NCI-H2081 (cell line): ENCODE results near the gene FOS.

ENCODE experiments used
- DNase-seq, 2 experiments: peaks; one replicate each; lab custom pipeline; 2025; lab: John Stamatoyannopoulos, UW

FOS gene

DNA sequence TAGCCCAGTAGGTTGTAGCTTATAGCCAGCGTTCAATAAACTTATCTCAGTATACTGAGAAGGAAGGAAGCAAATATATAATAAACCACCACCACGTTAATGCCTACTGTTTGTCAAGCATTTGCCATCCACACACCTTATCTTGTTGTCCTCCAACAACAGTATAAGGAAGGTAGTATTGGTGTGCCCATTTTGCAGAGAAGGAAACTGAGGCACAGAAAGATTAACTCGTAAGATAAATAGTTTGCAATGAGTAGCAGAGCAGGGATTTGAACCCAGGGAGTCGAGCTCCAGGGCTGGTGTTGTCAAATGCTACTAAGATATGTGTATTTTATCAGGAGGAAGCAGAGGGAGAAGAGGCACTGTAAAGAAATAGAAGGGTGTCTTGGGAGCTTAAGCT is 27.8 kb upstream of the FOS start:
- no peak for DNase-seq

DNA sequence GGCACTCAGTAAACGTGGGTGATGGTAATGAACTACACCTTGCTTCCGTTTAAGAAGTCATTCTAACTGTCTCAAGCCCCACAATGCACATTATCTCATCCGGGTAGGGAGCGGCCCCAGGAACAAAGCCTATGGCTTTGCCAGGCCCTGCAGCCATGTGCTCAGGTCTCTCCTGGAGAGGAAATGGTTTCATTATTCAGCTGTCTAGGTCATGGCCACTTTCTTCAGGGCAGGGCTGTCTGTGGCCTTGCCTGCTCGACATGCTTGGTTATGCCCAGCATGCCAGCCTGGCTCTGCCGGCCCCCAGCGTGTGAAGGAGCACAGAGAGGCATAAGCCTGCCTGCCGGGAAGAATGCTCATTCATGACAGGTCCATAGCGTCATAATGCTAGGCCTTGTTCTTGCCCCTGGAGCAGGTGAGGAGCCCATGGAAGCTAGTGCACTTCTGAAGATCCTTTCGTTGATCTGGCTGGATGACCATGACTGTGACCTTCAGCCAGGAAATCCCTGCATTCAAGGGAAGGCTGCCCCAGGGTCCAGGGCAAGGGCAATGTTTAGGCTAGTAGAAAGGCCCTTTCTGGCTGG is 26.3 kb upstream of the FOS start:
- no peak for DNase-seq

DNA sequence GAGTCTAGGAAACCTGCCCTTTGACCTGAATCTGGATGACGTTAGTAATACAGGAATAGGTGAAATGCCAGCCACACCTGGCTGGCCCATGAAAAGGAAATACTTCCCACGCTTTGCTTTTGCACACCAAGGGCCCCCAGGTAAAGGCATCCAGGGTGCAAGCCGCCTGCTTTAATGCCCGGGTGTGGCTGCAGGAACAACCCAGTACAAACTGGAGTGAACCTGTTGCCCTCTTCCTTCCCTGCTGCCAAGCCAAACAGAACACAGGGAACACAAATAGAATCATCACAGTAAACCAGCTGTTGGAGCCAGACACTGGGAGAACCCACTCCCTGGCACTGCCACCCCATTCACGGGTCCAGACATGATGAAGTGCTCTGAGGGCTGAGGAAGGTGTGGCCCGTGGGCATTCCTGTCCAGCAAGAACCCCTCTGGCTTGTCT is 24.2 kb upstream of the FOS start:
- no peak for DNase-seq

DNA sequence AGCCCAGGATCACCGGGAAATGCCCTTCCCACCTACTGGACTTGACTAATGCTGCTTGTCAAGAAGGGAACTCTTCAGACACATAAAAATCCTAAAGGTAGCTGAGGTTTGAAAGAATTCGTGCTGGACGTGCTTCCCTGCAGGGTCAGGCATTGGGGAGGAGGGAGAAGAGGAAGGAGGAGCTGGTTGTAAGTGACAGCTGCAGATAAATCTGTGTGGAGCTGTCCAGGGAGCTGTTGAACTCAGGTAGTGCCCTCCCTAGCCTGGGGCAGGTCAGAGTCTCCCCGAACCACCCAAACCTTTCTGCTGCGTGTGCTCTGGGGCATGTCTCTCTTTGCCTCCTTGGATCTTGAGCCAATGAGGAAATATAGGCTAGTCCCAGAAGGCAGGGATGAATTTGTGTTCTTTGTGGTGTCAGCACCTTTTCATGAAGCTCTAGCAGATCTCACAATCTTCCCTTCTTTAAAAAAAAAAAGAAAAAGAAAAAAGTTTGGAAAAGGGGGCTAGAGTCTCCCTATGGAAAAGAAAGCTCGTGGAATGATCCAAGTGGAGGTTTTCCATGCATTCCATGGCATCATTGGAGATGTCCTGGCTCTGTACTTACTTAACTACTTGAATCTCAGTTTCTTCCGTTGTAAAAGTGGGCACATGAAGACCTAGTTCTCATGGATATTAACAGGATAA is 23.6 kb upstream of the FOS start:
- DNase-seq = no peak

DNA sequence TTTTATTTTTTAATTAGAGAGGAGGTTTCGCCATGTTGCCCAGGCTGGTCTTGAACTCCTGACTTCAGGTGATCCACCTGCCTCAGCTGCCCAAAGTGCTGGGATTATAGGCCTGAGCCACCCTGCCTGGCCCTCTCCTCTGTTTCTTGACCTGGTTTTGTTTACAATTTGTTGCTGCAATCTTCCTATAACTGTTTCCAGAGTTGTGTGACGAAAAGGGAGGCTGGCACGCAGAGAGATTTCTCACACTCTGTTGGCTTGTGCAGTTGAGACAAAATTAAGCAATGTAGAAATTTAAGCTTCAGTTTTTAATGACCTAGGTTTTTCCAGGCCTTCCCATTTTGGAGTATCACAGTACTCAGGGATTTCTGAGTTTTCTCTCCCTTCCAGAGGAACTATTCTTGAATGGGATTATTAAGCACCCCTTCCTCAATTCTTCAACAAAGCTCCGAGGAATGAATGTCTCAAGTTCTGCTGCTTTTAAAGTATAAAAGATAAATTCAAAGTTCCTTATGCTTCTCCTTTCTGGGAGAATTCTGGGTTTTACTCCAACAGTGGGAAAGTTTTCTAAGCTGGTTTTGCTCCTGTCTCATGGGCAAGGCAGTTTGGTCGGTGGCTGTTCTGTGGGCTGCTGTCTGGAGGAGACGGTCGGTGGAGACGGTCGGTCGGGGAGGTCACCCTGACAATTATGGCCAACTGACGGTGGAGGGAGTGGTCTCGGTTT is 20.4 kb upstream of the FOS start:
- DNase-seq = no peak

DNA sequence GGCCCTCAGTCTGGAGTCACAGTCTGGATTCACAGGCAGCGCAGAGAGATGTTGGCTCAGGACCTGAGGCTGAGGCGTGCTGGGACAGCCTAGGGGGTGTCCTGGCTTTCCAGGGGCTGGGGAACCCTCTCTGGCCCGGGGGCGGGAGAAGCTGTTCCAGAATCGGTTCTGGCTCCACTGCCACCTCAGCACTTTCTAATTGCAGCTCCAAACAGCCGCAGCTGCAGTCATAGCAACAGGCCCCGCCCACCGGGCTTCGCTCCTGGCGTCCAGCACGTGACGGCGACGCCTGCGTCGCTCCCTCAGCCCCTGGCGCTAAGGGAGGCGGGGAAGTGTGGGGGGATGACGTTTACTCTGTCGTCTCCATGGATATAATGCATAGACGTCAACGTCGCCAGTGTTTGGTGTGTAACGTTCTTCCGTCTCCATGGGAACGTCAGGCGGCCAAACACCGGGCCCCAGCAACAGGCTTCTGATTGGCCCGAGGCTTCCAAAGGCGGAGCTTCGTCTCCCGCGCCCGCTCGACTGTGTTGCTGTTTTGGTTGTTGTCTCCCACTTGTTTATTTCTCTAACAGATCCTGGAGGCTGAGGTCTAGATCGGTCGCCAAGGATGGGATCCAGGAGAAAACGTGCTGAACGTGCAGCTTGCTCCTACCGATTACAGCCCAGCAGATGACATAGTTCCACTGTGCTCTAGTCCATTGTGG is 19.7 kb upstream of the FOS start:
- peak; percentile 99 for DNase-seq

DNA sequence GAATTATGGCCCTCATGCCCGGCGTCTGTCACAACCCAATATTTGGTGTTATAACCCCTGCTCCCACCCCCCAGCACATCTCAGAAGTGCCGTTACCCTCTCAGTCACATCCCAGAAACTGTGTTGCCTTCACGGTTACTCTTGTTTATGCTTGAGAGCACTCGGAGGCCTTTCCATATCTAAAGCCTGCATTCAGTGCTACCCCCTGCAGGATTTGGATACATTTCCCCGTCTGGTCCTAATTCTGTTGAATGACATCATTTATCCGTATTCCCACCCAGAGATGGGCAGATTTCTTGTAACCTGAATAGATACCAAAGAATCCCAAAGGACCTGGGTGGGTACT is 19.1 kb upstream of the FOS start:
- DNase-seq = peak in 1 of 2 experiments; percentile 46

DNA sequence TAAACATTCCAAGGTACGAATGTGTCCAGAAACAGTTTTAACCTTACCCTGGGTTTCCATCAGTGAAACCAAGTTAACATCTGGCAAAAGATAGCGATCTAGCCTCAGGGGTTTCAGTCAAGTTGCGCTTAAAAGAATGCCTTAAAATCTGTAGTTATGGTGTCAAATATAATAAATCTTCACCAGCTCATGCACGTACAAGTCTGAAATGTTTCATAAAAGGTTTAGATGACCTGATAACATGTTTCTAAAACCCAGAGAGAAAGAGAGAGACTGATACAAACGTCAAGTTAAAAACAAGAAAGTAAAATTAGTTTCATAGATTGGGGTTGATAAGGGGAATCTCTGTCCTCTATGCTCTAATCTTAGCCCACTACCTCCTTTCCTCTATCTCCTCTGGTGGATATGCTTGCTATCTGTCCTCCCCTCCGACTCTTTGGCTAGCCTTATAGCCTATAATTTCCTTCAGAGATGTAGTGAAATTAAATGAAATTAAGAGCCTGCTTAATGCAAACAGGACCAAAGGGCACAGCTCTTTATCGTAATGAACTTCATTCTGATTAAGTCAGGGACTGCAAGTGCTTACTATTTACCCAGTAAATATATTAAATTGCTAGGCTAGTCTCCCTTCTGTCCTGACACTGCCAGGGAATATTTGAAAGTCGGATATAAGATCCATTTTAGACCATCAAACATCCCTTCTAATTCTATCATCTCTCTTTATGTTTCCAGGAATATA is 18.4 kb upstream of the FOS start:
- DNase-seq = no peak

DNA sequence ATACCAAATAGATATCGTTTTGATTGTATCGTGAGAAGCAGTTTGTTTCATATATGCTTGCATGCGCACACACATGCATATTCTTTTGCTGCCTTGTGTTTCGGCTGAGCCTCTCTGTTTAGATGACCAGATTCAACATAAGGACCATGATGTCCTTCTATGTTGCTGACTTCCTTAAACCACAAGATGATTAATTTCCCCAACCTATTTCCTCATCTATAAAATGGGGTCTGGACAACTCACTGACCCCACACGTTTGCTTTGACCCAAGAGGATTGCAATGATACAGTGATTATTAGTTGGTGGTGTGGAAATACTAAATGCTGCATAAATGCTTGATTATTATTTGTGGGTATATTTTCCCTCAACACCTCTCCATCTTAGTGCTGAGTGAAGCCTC is 16.8 kb upstream of the FOS start:
- no peak for DNase-seq

DNA sequence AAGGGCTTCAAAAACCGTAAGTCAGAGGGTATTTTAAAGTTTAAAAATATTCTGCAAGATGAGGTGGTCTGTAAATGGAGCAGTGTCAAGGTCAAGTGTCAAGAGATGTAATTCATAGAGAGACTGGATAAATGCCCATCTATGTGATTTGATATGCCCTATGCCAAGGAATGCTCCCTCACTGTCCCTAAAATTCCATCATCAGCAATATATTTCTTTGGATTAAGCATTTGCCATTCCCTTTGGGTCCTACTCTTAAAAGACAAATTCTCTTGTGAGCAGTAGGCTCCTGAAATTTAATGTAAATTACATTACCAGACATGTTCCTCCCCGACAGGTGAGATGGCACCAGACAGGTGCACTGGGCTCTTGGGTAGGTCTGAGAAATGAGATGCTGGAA is 16.0 kb upstream of the FOS start:
- no peak for DNase-seq

DNA sequence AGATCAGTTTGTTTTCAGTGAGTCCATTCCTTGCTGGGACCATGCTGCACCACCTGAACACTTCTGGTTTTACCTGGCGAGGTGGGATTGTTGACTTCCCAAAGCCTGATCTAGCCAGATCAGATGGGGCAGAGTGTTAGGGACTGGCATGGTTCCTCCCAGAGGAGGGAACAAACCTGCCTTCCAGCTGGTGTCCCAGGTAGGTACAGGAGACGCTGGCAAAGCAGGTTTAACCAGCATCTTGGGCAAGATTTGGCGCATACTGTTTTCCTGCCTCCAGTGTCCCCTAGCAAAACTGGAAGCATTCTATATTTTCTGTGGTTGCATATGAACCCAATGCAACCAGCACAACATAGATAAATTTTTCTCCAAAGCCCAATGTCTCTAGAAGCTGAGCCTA is 14.6 kb upstream of the FOS start:
- DNase-seq = no peak

DNA sequence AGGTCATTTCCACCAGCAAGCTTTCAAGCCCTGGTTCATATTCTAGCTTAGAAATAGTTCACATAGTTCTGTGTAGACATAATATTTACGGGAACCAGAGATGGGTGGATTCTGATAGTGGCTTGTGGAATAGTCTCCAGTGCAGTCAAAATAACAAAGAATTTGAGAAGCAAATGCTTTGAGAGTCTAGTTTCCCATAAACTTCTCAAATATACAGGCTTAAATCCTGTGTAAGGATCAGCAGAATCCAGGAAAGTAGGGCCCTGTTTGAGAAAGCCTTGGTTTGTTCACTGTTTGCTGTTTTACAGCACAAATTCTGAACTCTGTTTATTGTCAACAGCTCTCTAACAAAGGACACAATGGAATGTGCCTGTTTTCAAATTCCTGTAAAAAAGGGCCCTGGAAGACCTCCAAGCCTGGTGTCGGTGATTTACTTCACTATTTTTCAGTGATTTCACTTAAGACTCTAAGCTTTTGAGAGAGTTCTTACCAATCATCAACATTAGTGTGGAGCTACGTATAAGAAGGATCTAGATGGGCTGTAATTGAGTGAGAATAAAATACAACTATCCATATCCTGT is 11.4 kb upstream of the FOS start:
- DNase-seq = no peak

DNA sequence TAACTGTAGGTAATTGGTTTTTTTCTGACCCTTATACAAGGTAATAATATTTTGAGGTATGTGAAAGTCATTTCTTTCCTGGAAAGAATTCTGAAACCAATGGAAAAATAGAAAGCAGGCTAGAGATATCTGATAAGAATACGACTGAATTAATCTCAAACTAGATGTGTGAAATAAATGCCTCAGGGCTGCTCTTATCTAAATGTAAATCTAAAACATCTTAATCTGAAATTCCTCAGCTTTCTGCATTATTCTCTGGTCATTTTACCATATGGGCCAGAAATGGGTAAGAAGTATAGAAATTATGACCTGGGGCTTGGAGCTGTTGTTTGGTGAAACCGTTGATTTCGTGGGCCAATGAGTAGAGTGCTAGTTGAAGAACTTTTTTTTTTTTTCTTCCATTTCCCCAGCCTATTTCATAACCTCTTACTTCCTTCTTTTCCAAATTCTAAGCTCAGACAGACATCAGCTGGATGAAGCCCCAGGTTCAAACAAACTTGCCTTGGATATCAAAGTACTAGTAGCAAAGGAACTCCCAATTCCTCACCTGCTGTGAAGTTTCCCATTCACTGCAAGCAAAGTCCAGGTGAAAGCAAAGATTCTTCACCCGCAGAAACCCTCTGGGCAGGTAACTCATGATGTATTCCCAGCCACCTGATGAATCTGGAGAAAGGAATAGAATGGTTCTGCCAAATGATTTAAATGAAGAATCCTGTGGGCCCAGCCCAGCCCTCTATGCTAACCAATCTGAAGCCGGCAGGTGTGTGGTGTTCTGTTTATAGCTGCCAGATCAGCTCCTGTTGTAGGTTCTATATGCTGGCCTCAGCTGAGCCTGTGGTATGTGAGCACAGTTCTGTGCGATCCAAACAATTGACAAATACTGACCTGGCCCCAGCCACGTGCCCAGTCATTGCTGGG is 9.7 kb upstream of the FOS start:
- no peak for DNase-seq

DNA sequence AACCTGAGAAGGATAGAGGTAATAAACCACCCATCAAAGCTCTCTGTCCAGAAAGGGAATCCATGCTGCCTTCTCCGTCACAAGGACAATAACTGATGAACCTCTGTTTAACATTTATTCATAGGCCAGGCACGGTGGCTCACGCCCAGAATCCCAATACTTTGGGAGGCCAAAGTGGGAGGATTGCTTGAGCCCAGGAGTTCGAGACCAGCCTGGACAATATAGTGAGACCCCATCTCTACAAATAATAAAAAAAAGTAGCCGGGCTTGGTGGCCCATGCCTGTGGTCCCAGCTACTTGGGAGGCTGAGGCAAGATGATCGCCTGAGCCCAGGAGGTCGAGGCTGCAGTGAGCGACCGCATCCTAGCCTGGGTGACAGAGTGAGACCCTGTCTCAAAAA is 7.1 kb upstream of the FOS start:
- DNase-seq = no peak

DNA sequence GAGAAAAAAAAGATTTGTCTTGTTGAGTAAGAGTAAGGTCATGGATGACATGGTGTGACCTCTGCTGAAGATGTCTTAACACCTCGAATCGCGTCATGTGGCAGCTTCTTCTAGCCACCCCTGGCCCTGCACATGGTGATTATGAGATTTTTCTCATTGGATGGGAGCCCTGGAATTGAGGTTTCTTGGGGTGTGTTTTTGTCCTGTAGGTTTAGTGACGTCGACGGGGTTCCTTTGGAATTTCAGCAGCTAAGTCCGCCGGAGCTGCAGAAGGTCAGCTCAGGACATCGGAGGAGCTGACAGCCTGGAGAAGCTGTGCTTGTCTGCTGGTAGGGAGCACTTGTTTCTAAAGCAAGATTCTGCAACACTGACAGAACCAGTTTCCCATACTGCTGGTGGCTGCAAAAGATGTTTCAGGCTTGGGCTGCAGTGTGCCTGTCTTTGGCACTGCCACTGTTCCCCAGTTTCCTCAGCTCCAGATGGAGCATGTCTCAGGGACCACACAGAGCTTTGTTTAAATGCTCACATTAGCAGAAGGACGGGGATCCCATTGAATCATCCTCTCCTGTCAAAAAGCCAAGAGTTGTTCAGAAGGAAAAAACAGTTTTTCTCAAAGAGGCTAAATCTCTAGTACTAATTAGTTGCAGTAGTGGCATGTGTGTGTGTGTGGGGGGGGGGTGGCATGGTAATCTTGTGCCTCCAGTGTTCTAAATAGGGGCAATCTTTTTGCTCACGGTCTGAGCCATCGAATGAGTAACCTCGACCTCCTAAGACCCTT is 5.2 kb upstream of the FOS start:
- no peak for DNase-seq

DNA sequence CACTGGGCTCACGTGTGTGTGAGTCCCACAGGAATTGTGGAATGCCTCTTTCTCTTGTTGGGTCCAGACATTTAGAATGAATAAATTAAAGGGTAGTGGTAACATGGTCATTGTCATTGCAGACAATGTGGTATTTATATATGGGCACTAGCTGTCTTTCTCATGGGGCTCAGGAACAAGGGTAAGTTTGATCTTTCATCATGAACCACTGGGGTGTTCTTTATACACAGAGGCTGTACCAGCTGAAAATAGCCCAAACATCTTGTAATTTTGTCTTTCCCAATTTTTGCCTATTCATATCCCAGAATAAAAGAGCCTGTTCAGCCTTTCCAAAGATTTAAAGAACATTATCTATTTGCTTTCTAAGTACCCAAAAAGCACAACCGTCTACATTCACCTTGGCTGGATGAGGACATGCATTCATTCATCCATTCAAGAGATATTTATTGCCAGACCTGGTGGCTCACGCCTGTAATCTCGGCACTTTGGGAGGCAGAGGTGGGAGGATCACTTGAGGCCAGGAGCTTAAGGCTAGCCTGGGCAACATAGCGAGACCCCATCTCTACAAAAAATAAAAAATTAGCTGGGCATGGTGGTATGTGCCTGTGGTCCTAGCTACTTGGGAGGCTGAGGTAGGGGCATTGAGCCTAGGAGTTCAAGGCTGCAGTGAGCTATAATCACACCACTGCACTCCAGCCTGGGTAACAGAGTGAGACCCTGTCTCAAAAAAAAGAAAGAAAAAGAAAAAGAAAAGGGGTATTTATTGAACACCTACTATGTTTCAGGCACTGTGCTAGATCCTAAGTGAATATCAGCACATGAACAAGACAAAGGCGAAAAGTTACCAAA is 4.4 kb upstream of the FOS start:
- DNase-seq = no peak

DNA sequence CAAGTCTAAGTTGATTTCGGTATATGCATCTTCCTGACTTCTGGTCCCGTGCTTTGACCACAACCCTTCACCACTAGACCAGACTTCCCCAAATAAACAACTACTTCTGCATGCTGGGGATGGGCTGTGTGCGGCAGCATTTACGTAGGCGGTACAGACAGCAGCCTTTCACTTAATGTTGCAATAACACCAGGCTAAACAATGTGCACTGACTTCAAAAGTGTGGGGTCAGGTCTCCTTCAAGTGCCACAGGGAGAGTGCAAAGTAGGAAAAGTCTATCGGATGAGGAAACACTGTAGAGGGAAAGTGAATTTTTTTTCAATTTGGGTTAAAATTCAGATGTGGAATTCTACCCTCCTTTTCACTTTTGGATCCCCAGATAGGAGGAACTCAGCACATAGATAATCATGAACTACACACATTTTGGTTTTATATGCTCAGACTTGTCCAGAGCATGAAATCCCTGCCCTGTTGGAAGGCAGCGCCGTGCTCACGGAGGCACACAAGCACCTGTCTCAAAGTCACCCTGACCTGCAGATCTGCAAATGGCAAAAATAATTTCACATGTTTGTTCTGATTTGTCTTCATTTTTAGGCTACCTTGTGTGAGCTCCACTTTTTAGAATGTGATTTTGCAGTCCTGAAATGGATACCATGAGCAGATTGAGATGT is 3.6 kb upstream of the FOS start:
- no peak for DNase-seq

DNA sequence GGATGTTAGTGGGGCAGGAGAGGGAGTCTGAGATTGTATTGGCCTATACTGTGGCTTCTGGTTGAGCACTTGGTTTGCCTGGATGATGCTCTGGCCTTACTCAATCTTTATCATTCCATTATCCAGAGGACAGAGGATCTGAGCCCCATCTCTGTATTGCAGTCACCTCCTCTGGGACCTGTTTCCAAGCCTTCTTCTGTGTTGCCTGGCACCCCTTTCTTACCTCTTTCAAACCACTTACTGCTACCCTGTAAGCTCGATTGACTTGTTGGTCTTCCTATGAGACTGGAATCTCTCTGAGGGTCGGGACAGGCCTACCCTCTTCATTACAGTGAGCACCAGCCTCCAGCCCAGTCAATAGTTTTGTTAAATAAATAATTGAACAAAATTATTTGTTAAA is 3.0 kb upstream of the FOS start:
- DNase-seq = no peak
